ENCODE measurements around the gene PRSS27.

The PRSS27 gene

DNA sequence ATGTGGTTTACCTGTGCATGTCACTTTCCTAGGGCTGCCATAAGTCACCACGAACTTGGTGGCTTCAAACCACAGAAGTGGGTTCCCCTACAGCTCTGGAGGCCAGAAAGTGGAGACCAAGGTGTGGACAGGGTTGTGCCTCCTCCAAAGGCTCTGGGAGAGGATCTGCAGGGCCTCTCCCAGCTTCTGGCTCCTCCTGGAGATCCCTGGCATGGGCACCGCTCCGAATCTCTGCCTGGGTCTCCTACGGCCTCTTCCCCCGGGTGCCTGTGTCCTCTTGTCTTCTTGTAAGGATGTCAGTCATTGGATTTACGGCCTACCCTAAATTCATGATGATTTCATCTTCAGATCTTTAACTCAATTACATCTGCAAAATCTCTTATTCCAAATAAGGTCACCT is 29.9 kb upstream of the PRSS27 start:
- no peak for TF ChIP-seq CTCF (IDR thresholded peaks at IDR 0.05; ENCODE audit: low read depth, low read length, missing control alignments)
- no peaks in the 10 kb centered on the region for H3K27me3 ChIP-seq (replicated peaks)
- no peak for DNase-seq
- H3K4me3 ChIP-seq (ENCODE audit: low read depth, low read length): no peak overlapping the region
- in situ Hi-C loops (cut with HindIII; ENCODE audit: low pct_ligation_motif_present, low sequenced_read_pairs): no loop called here
- no peaks in the 10 kb centered on the region for H3K36me3 ChIP-seq (replicated peaks)
- no peak overlapping the region for H3K27ac ChIP-seq

- Histone ChIP-seq H3K27ac (no peak overlapping the region), H3K27me3 (replicated peaks) (no peaks in the 10 kb centered on the region), H3K36me3 (replicated peaks) (no peaks in the 10 kb centered on the region), H3K4me3 (ENCODE audit: low read depth, low read length) (no peak overlapping the region)
- TF ChIP-seq CTCF (IDR thresholded peaks at IDR 0.05; ENCODE audit: low read depth, low read length, missing control alignments): no peak
- in situ Hi-C loops (cut with HindIII; ENCODE audit: low pct_ligation_motif_present, low sequenced_read_pairs): no loop called here
- DNase-seq: no peak
Measured at GRCh38 chr16:2749476-2749875, 29.5 kb upstream of the PRSS27 start.

- no peak for TF ChIP-seq CTCF (IDR thresholded peaks at IDR 0.05; ENCODE audit: low read depth, low read length, missing control alignments)
- Histone ChIP-seq H3K27ac (no peak overlapping the region), H3K4me3 (ENCODE audit: low read depth, low read length) (no peak overlapping the region), H3K27me3 (replicated peaks) (no peaks in the 10 kb centered on the region), H3K36me3 (replicated peaks) (no peaks in the 10 kb centered on the region)
- in situ Hi-C loops (cut with HindIII; ENCODE audit: low pct_ligation_motif_present, low sequenced_read_pairs): no loop called here
- DNase-seq: no peak
Measured at GRCh38 chr16:2748757-2749455, 28.9 kb upstream of the PRSS27 start.

DNA sequence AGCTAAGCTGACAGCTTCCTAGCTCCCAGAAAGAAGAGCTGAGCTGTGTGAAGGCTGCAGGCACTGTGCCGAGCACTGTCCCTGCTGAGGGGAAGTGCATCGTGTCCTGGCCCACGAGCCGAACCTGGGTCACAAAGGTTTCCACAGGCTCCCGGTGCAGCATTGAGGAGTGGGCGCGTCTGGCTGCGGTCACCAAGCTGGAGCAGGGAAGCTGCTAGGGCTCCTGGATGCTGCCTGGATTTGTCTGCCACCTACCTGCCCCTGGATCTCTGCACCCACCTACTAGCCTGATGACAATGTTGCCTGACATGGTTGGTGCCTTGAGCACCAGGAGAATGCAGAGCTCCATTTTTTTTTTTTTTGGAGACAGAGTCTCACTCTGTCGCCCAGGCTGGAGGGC is 25.9 kb upstream of the PRSS27 start:
- in situ Hi-C loops (cut with HindIII; ENCODE audit: low pct_ligation_motif_present, low sequenced_read_pairs): no loop called here
- no peak for DNase-seq
- Histone ChIP-seq H3K36me3 (replicated peaks) (no peaks in the 10 kb centered on the region), H3K27ac (no peak overlapping the region), H3K27me3 (replicated peaks) (no peaks in the 10 kb centered on the region), H3K4me3 (ENCODE audit: low read depth, low read length) (no peak overlapping the region)
- TF ChIP-seq CTCF (IDR thresholded peaks at IDR 0.05; ENCODE audit: low read depth, low read length, missing control alignments): no peak

GRCh38 chr16:2745116-2745890 is 25.3 kb upstream of the PRSS27 start:
- no peaks in the 10 kb centered on the region for H3K36me3 ChIP-seq (replicated peaks)
- no peak overlapping the region for H3K27ac ChIP-seq
- no peaks in the 10 kb centered on the region for H3K27me3 ChIP-seq (replicated peaks)
- DNase-seq: no peak
- no peak overlapping the region for H3K4me3 ChIP-seq (ENCODE audit: low read depth, low read length)
- in situ Hi-C loops (cut with HindIII; ENCODE audit: low pct_ligation_motif_present, low sequenced_read_pairs): no loop called here
- no peak for TF ChIP-seq CTCF (IDR thresholded peaks at IDR 0.05; ENCODE audit: low read depth, low read length, missing control alignments)
